Measurements from ENCODE around the gene FREY1. TPM values are rescaled to one million over a fixed set of nuclear protein-coding genes. Genes with fewer than 3 reads are reported as not detected.

FREY1 gene
- total and polyA plus RNA-seq, 2 of the 8 experiments (the other 6 are each of a cell fraction or from before 2014, with no cell fraction given), result 0.32 to 1.1 TPM

GRCh38 chr11:45896422-45896984, 10.6 kb downstream of the FREY1 start (continued):
- no peak for TF ChIP-seq NANOG (IDR thresholded peaks at IDR 0.05; ENCODE audit: insufficient read depth, low read depth, low read length, poor library complexity, severe bottlenecking)
- TF ChIP-seq, protein P1, sequence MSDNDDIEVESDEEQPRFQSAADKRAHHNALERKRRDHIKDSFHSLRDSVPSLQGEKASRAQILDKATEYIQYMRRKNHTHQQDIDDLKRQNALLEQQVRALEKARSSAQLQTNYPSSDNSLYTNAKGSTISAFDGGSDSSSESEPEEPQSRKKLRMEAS (IDR thresholded peaks at IDR 0.05), result peak; percentile 5; the same call in 1 of the 2 replicates
- no peak for TF ChIP-seq POLR2A (IDR thresholded peaks at IDR 0.05; ENCODE audit: control extremely low read depth in 1 of 2, low read depth in 2 of 2, low read length in 2 of 2)
- TF ChIP-seq KDM1A (IDR thresholded peaks at IDR 0.05; ENCODE audit: borderline replicate concordance, low read length), result no peak
- TF ChIP-seq RAD21 (IDR thresholded peaks at IDR 0.05 in 1 of 2, conservative IDR thresholded peaks at IDR 0.05 in 1 of 2; ENCODE audit: low read depth in 2 of 2, low read length in 2 of 2), result 0 out of 4 replicates have a peak, but pooled peaks of 1 of the 2 experiments have one; percentile 0
- TF ChIP-seq HDAC2 (IDR thresholded peaks at IDR 0.05; ENCODE audit: borderline replicate concordance in 1 of 2, low read depth in 2 of 2, low read length in 2 of 2), result peak in 1 of 2 experiments; percentile 45; a peak in 1 of 4 replicates
- TF ChIP-seq GTF2F1 (IDR thresholded peaks at IDR 0.05; ENCODE audit: borderline replicate concordance, low read depth, low read length), result no peak
- no peak for TF ChIP-seq CHD2 (IDR thresholded peaks at IDR 0.05; ENCODE audit: low read length)
- TF ChIP-seq CBX5 (IDR thresholded peaks at IDR 0.05; ENCODE audit: low read depth, low read length), result no peak
- TF ChIP-seq EZH2 (IDR thresholded peaks at IDR 0.05; ENCODE audit: low read depth, low read length, severe bottlenecking), result no peak
- no peak for TF ChIP-seq FOSL1 (IDR thresholded peaks at IDR 0.05; ENCODE audit: insufficient read depth, low read depth, low read length)
- no peak for TF ChIP-seq SIRT6 (IDR thresholded peaks at IDR 0.05; ENCODE audit: low read length)
- no peak for TF ChIP-seq JUN (IDR thresholded peaks at IDR 0.05; ENCODE audit: low read depth, low read length)
- TF ChIP-seq TBP (IDR thresholded peaks at IDR 0.05; ENCODE audit: low read depth, low read length), result peak; percentile 79
- no peak for TF ChIP-seq YY1 (IDR thresholded peaks at IDR 0.05; ENCODE audit: low read depth, low read length)
- no peak; the same call in 1 of the 2 replicates for TF ChIP-seq SIX5 (IDR thresholded peaks at IDR 0.05; ENCODE audit: low read depth, low read length)
- TF ChIP-seq SP4 (IDR thresholded peaks at IDR 0.05; ENCODE audit: low read length), result no peak
- TF ChIP-seq POU5F1 (IDR thresholded peaks at IDR 0.05; ENCODE audit: low read depth, low read length), result no peak
- TF ChIP-seq SP2 (IDR thresholded peaks at IDR 0.05; ENCODE audit: low read length), result no peak
- TF ChIP-seq KDM5A (IDR thresholded peaks at IDR 0.05; ENCODE audit: low read length), result no peak
- no peak for TF ChIP-seq EGR1 (IDR thresholded peaks at IDR 0.05; ENCODE audit: borderline replicate concordance, low read depth, low read length)
- no peak for TF ChIP-seq SAP30 (IDR thresholded peaks at IDR 0.05; ENCODE audit: insufficient read depth, insufficient replicate concordance, low read length)
- TF ChIP-seq, protein P2, sequence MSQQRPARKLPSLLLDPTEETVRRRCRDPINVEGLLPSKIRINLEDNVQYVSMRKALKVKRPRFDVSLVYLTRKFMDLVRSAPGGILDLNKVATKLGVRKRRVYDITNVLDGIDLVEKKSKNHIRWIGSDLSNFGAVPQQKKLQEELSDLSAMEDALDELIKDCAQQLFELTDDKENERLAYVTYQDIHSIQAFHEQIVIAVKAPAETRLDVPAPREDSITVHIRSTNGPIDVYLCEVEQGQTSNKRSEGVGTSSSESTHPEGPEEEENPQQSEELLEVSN (IDR thresholded peaks at IDR 0.05), result peak; percentile 40; the same call in 1 of the 2 replicates
- TF ChIP-seq TCF12 (IDR thresholded peaks at IDR 0.05; ENCODE audit: low read depth, low read length), result no peak
- no peak for TF ChIP-seq POLR2AphosphoS5 (IDR thresholded peaks at IDR 0.05; ENCODE audit: low read depth, low read length)
